HFFc6 (cell line): Measurements from ENCODE around the gene ELF1. TPM values are rescaled to one million over a fixed set of nuclear protein-coding genes. Genes with fewer than 3 reads are reported as not detected.

Experiments used
- DNase-seq: peaks from one replicate; pipeline ENCODE4 v3.0.0-alpha.2; 2018
- H3K27ac Mint-ChIP-seq: 2 replicates; pipeline ENCODE4 v1.8.0; 2020; ENCODE audit warnings: mild to moderate bottlenecking, mixed read lengths
- H3K27me3 Mint-ChIP-seq: 2 replicates; pipeline ENCODE4 v1.8.0; 2021; ENCODE audit warnings: mild to moderate bottlenecking, moderate library complexity, mixed read lengths; ENCODE audit not compliant: insufficient read depth
- H3K36me3 Mint-ChIP-seq: 2 replicates; pipeline ENCODE4 v1.8.0; 2021; ENCODE audit warnings: low read depth, mixed read lengths
- H3K4me1 Mint-ChIP-seq: 2 replicates; pipeline ENCODE4 v1.8.0; 2020; ENCODE audit warnings: low read depth, mixed read lengths
- H3K4me3 Mint-ChIP-seq: 2 replicates; pipeline ENCODE4 v1.8.0; 2020; ENCODE audit warnings: mild to moderate bottlenecking, moderate library complexity, mixed read lengths
- H3K9me3 Mint-ChIP-seq: 2 replicates; pipeline ENCODE4 v1.8.0; 2020; ENCODE audit warnings: mild to moderate bottlenecking, mixed read lengths
- total RNA-seq, 6 experiments: library from RNA; stranded (reverse); fragmentation: NEBNext Ultra II Directional; extraction: Animal tissue kit (Norgen Biotek cat#: 25700); gene quantifications; 2 replicates in 1 of 6; 3 replicates in 5 of 6; pipeline ENCODE4 v1.2.3, GENCODE V29; 2021
- TF ChIP-seq, protein P1 (sequence below): fragments of 200-600 bp; sonication (generic); IDR thresholded peaks from 2 replicates; pipeline ENCODE4 v1.5.0; 2021; ENCODE audit warnings: antibody characterized with exemption, mild to moderate bottlenecking

Gene ELF1
- total RNA-seq, 6 experiments from 2014 or later, result 25.5 to 37.7 (median 33.4) TPM

DNA sequence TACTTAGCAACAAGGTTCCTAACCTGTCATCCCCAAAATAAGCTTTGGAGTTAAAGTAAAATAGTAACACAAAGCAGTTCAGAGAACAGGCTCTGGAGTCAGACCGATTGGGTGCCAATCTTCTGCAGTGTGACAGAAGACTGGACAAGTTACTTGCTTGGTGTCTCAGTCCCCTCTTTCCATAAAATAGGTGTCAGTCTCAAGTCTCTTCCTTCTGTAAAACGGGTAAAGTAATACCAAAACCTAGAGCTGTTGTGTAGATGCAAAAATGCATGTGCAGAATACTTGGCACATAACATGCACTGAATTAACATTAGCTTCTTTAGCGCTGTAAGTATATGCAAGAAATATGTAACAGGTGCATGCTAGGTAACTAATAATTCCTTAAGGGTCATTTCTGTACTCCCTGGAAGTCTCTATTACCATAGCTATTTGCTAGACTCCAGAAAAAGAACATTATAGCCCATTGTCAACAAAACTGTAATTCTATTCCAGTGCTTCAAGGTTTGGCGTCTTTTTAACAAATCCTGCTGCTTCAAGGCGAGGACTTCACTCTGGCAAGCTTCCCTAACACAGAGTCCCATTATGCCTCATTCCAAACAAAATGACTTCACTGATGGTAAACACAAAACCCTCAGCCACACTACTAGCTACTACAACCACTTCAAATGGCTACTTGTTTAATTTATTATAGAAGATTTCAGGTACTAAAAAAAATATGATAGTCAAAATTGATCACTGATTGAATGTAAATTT lies 32.8 kb downstream of the ELF1 start:
- Mint-ChIP-seq H3K27me3 (no peaks in the 10 kb centered on the region), H3K36me3 (no peaks in the 10 kb centered on the region), H3K4me3 (no peak overlapping the region), H3K4me1 (peaks cover 52% of the 10 kb centered on the region), H3K9me3 (no peaks in the 10 kb centered on the region), H3K27ac (no peak overlapping the region; the same call in 1 of the 2 replicates)
- TF ChIP-seq, protein P1, sequence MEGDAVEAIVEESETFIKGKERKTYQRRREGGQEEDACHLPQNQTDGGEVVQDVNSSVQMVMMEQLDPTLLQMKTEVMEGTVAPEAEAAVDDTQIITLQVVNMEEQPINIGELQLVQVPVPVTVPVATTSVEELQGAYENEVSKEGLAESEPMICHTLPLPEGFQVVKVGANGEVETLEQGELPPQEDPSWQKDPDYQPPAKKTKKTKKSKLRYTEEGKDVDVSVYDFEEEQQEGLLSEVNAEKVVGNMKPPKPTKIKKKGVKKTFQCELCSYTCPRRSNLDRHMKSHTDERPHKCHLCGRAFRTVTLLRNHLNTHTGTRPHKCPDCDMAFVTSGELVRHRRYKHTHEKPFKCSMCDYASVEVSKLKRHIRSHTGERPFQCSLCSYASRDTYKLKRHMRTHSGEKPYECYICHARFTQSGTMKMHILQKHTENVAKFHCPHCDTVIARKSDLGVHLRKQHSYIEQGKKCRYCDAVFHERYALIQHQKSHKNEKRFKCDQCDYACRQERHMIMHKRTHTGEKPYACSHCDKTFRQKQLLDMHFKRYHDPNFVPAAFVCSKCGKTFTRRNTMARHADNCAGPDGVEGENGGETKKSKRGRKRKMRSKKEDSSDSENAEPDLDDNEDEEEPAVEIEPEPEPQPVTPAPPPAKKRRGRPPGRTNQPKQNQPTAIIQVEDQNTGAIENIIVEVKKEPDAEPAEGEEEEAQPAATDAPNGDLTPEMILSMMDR, result no peak
- no peak for DNase-seq

DNA sequence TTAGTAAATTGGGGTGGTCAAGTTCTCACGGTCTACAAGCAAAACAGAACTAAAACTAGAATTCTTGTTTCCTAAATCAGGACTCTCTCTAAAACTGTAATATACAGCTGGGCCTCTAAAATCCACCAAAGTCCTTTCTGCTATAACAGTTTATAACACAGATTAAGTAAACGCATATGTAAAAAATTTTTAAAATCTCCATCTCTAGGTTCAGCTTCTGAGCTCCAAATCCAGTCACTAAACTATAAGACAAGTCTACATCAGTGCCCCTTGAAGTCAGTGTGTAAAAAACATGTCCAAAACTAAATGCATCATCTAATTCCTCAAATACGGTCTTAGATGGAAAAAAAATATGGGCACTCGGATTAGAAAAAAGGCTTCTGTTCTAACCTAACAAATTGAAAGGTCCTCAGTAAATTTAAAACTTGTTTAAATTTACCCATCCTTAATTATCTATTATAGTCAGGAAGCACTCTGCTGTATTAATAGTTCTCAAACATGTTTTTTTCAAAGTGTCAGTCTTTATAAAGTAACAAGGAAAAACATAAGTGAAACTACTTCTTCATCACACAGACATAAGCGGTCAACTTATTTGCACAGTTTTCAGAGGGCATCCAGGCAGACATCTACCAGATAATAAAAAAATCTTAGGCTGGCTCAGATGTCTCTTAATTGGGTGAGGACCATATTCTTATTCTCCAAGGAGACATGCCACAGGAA lies 33.6 kb downstream of the ELF1 start:
- Mint-ChIP-seq H3K9me3 (no peaks in the 10 kb centered on the region), H3K36me3 (no peaks in the 10 kb centered on the region), H3K27me3 (no peaks in the 10 kb centered on the region), H3K4me1 (peaks cover 52% of the 10 kb centered on the region), H3K4me3 (peak overlapping the region; percentile 78), H3K27ac (peak overlapping the region; percentile 67; the same call in 1 of the 2 replicates)
- TF ChIP-seq, protein P1, result no peak
- DNase-seq, result no peak

DNA sequence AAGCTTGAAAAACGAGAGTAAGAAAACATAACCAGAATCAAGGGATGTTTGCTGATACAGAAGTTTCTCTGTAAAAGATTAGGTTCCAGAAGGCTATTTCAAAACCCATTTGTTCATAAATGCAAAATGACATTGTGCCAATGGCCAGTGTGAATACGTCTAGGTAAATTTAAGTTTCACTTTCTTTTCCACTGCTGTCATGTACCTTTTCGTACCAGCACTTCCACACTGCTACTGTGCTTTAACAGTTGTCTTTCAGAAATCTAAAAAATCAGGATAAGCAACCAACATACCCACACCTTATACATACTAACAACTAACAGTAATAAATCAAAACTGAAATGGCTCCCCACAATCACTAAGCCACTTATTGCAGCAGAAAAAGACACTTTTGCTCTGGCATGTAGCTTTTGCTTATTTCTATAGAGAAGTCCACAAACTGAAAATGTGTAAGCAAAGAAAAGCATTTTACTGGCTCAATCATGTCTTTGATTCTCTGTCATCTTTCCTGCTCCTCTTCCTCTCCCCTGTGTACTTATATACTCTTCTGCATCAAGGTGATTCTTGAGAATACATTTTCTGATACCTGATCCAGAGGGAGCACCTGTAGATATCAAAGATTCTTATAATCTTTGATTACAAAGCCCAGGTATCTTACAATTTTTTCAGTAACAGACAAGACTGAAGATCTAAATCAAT lies 34.3 kb downstream of the ELF1 start:
- Mint-ChIP-seq H3K27ac (peak overlapping the region; percentile 67), H3K36me3 (no peaks in the 10 kb centered on the region), H3K4me1 (peaks cover 52% of the 10 kb centered on the region), H3K4me3 (peak overlapping the region; percentile 78), H3K27me3 (no peaks in the 10 kb centered on the region), H3K9me3 (no peaks in the 10 kb centered on the region)
- DNase-seq, result no peak
- TF ChIP-seq, protein P1, result no peak

DNA sequence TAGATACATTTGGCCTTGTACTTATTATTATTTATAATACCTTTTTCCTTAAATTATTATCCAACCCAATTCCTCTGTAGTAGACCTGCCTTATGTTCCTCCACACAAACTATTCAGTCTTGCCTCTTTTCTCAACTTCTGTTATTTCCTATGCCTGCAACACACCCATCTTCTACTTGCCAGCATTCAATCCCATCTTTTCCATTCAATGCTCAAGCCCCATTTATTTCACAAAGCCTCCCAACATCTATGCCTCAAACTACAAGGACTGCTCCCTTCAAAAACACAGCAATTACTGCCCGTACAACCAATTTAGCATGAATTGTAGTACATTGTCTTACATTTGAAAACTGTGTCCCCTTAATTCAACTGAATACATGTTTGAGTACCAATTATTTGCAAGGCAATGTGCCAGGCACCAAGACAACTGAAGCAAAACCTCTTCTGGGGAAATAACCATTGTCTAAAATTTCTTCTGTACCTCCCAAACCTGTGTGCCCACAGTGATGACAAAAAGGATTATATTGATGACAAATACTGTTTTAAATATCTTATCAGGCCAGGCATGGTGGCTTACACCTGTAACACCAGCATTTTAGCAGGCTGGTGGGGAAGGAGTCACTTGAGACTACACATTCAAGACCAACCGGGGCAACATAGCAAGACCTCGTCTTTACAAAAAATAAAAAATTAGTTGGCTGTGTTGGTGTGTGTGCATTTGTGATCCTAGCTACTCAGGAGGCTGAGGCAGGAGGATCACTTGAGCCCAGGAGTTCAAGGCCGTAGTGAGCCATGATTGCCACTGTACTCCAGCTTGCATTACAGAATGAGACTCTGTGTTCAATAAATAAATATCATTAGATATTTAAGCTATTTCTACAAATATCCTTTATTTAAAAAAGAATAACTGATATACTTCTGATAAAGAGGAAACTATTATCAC lies 35.1 kb downstream of the ELF1 start:
- no peak overlapping the region for H3K4me3 Mint-ChIP-seq
- H3K9me3 Mint-ChIP-seq, result no peaks in the 10 kb centered on the region
- H3K27ac Mint-ChIP-seq, result peak overlapping the region; percentile 27
- TF ChIP-seq, protein P1, result no peak
- no peak for DNase-seq
- no peaks in the 10 kb centered on the region for H3K36me3 Mint-ChIP-seq
- peaks cover 52% of the 10 kb centered on the region for H3K4me1 Mint-ChIP-seq
- no peaks in the 10 kb centered on the region for H3K27me3 Mint-ChIP-seq

DNA sequence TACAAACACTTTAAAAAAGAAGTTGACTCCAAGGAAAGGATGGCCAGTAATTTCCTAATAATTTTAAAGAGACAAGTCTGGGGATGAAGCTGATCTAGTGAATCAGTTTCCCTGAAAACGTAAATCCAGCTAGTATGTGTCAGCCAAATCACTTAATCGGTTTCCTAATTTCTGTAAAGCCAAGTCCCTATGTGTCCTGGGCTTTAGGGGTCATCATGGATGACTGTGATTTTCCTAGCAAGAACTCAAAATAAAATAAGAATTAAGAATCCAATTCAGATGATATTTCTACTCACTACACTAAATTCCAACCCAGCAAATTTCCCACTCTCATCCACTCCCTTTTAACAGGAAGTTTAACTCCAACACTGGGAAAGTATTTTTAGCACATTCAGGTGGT lies 35.9 kb downstream of the ELF1 start:
- Mint-ChIP-seq H3K27me3 (no peaks in the 10 kb centered on the region), H3K27ac (no peak overlapping the region; the same call in 1 of the 2 replicates), H3K36me3 (no peaks in the 10 kb centered on the region), H3K4me1 (peaks cover 52% of the 10 kb centered on the region), H3K4me3 (no peak overlapping the region), H3K9me3 (no peaks in the 10 kb centered on the region)
- TF ChIP-seq, protein P1, result no peak
- no peak for DNase-seq
